ENCODE data around the gene C1orf122.

GRCh38 chr1:37792943-37793686, 14.5 kb upstream of the C1orf122 start:
- TF ChIP-seq CTCF (conservative IDR thresholded peaks at IDR 0.05 in 1 of 2, IDR thresholded peaks at IDR 0.05 in 1 of 2; ENCODE audit: extremely low read depth in 1 of 2, insufficient read depth in 1 of 2, low read depth in 1 of 2, low read length in 2 of 2) (no peak), EZH2 (IDR thresholded peaks at IDR 0.05; ENCODE audit: borderline replicate concordance, low read length) (no peak)

Data from mammary epithelial cell (primary cell).